ENCODE results near the gene ACBD4. TPM values are rescaled to one million over a fixed set of nuclear protein-coding genes. Genes with fewer than 3 reads are reported as not detected.

The ACBD4 gene
- total RNA-seq, 1 experiment from 2014 or later, result 1.4 TPM

GRCh38 chr17:45175759-45176115 lies 40.2 kb downstream of the ACBD4 start:
- no peak for DNase-seq (ENCODE audit: low spot score)
- intact Hi-C loops (cut with micrococcal nuclease; ENCODE audit: unreplicated experiment), result no loop called here
- Histone ChIP-seq H3K27ac (ENCODE audit: low read depth, low read length, poor library complexity, severe bottlenecking) (no peak overlapping the region), H3K4me3 (ENCODE audit: low read depth, low read length, poor library complexity, severe bottlenecking) (no peak overlapping the region), H3K9me3 (ENCODE audit: low read depth, low read length, poor library complexity, severe bottlenecking) (no peaks in the 10 kb centered on the region), H3K27me3 (replicated peaks; ENCODE audit: insufficient read depth, low read depth, low read length, poor library complexity) (no peaks in the 10 kb centered on the region), H3K4me1 (ENCODE audit: insufficient read depth, low read length, poor library complexity, severe bottlenecking) (peaks cover 20% of the 10 kb centered on the region), H3K36me3 (ENCODE audit: insufficient read depth, low read length, poor library complexity, severe bottlenecking) (no peaks in the 10 kb centered on the region)
- POLR2A ChIA-PET (ENCODE audit: low non-redundant PET), result no interaction called here
- BruUV-seq (replicated peaks), result no TSS peak
- TF ChIP-seq EZH2 (IDR thresholded peaks at IDR 0.05; ENCODE audit: borderline replicate concordance, low read depth, low read length, poor library complexity, severe bottlenecking), result no peak
- TF ChIP-seq, protein P1, sequence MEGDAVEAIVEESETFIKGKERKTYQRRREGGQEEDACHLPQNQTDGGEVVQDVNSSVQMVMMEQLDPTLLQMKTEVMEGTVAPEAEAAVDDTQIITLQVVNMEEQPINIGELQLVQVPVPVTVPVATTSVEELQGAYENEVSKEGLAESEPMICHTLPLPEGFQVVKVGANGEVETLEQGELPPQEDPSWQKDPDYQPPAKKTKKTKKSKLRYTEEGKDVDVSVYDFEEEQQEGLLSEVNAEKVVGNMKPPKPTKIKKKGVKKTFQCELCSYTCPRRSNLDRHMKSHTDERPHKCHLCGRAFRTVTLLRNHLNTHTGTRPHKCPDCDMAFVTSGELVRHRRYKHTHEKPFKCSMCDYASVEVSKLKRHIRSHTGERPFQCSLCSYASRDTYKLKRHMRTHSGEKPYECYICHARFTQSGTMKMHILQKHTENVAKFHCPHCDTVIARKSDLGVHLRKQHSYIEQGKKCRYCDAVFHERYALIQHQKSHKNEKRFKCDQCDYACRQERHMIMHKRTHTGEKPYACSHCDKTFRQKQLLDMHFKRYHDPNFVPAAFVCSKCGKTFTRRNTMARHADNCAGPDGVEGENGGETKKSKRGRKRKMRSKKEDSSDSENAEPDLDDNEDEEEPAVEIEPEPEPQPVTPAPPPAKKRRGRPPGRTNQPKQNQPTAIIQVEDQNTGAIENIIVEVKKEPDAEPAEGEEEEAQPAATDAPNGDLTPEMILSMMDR (conservative IDR thresholded peaks at IDR 0.05; ENCODE audit: low read depth, low read length), result no peak
- CTCF ChIA-PET, result interaction anchor here (0.8 to 1.0 kb wide), 2 partner anchors 22 to 40 kb away, joined by 4 to 15 read pairs; partner anchors contain the start of gene ACBD4

DNA sequence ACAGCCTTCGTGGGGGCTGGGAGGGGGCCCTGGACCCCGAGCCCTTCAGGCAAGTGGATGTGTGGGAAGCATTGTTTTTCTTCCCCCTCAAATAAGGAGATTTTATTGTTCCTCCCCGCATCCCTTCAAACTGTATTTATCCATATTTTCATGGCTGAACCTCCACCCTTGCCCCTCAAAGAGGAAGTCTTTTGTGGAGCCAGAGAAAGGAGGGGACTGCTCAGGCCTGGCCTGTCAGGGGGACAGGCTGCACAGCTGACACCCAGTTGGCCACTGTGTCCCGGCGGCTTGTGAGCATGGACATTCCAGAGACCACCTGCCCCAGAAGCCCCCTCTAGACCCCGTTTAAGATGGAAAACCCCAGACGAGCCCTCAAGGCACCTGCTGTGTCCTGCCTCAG lies 42.1 kb downstream of the ACBD4 start:
- no TSS peak for BruUV-seq (replicated peaks)
- no peaks in the 10 kb centered on the region for H3K36me3 ChIP-seq (ENCODE audit: insufficient read depth, low read length, poor library complexity, severe bottlenecking)
- ChIA-PET CTCF (no interaction called here), POLR2A (ENCODE audit: low non-redundant PET) (no interaction called here)
- no peak overlapping the region for H3K27ac ChIP-seq (ENCODE audit: low read depth, low read length, poor library complexity, severe bottlenecking)
- H3K4me3 ChIP-seq (ENCODE audit: low read depth, low read length, poor library complexity, severe bottlenecking), result no peak overlapping the region
- no peak for TF ChIP-seq EZH2 (IDR thresholded peaks at IDR 0.05; ENCODE audit: borderline replicate concordance, low read depth, low read length, poor library complexity, severe bottlenecking)
- TF ChIP-seq, protein P1 (conservative IDR thresholded peaks at IDR 0.05; ENCODE audit: low read depth, low read length), result no peak
- no peaks in the 10 kb centered on the region for H3K9me3 ChIP-seq (ENCODE audit: low read depth, low read length, poor library complexity, severe bottlenecking)
- peaks cover 3% of the 10 kb centered on the region for H3K4me1 ChIP-seq (ENCODE audit: insufficient read depth, low read length, poor library complexity, severe bottlenecking)
- no peaks in the 10 kb centered on the region for H3K27me3 ChIP-seq (replicated peaks; ENCODE audit: insufficient read depth, low read depth, low read length, poor library complexity)
- intact Hi-C loops (cut with micrococcal nuclease; ENCODE audit: unreplicated experiment), result no loop called here
- no peak for DNase-seq (ENCODE audit: low spot score)

DNA sequence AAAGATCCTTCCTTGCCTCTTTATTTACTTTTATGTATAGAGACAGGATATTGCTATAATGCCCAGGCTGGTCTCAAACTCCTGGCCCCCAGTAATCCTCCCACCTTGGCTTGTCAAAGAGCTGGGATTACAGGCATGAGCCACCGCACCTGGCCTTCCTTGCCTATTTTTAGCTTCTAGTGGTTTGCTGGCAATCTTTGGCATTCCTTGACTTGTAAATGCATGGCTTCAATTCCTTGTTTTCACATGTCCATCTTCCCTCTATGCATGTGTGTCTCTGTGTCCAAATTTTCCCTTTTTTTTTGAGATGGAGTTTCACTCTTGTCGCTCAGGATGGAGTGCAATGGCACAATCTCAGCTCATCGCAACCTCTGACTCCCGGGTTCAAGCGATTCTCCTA lies 48.7 kb downstream of the ACBD4 start:
- Histone ChIP-seq H3K27ac (ENCODE audit: low read depth, low read length, poor library complexity, severe bottlenecking) (no peak overlapping the region), H3K27me3 (replicated peaks; ENCODE audit: insufficient read depth, low read depth, low read length, poor library complexity) (no peaks in the 10 kb centered on the region), H3K4me3 (ENCODE audit: low read depth, low read length, poor library complexity, severe bottlenecking) (no peak overlapping the region), H3K36me3 (ENCODE audit: insufficient read depth, low read length, poor library complexity, severe bottlenecking) (no peaks in the 10 kb centered on the region), H3K9me3 (ENCODE audit: low read depth, low read length, poor library complexity, severe bottlenecking) (no peaks in the 10 kb centered on the region), H3K4me1 (ENCODE audit: insufficient read depth, low read length, poor library complexity, severe bottlenecking) (no peaks in the 10 kb centered on the region)
- no TSS peak for BruUV-seq (replicated peaks)
- TF ChIP-seq EZH2 (IDR thresholded peaks at IDR 0.05; ENCODE audit: borderline replicate concordance, low read depth, low read length, poor library complexity, severe bottlenecking), result no peak
- TF ChIP-seq, protein P1 (conservative IDR thresholded peaks at IDR 0.05; ENCODE audit: low read depth, low read length), result no peak
- DNase-seq (ENCODE audit: low spot score), result no peak
- intact Hi-C loops (cut with micrococcal nuclease; ENCODE audit: unreplicated experiment), result no loop called here
- ChIA-PET CTCF (no interaction called here), POLR2A (ENCODE audit: low non-redundant PET) (no interaction called here)
